K562 (cell line): ENCODE results near the gene DNAJB4.

Source experiments
- CREB5 ChIP-seq: fragments of 250-450 bp; sonication (Bioruptor Pico); IDR thresholded peaks from 2 replicates; pipeline ENCODE4 v1.5.0; 2020; ENCODE audit warnings: mild to moderate bottlenecking
- E2F1 ChIP-seq: sonication (generic); formaldehyde crosslinking; IDR thresholded peaks from 2 replicates; pipeline ENCODE4 v1.8.1; 2023; ENCODE audit warnings: mild to moderate bottlenecking, missing genetic modification reagents, moderate library complexity
- HDAC2 ChIP-seq: fragments of 450-650 bp; IDR thresholded peaks from 2 replicates; pipeline ENCODE4 v1.6.1; 2016; ENCODE audit warnings: mild to moderate bottlenecking
- RAD51 ChIP-seq: fragments of 450-650 bp; IDR thresholded peaks from 2 replicates; pipeline ENCODE4 v1.7.1; 2016; ENCODE audit warnings: low read depth, mild to moderate bottlenecking, borderline replicate concordance
- RNF2 ChIP-seq: sonication (generic); IDR thresholded peaks from 2 replicates; pipeline ENCODE4 v1.6.1; 2016
- ZBTB8A ChIP-seq: fragments of 450-650 bp; IDR thresholded peaks from 2 replicates; pipeline ENCODE4 v1.6.1; 2018; ENCODE audit warnings: mild to moderate bottlenecking, moderate library complexity; ENCODE audit not compliant: partially characterized antibody
- ZNF134 ChIP-seq: fragments of 250-450 bp; sonication (Bioruptor Pico); conservative IDR thresholded peaks from 2 replicates; pipeline ENCODE4 v1.4.0; 2020

GRCh38 chr1:78019024-78019423 lies 14.3 kb downstream of the DNAJB4 start:
- no peak for TF ChIP-seq ZNF134 (CRISPR knock-in tag)
- no peak for TF ChIP-seq HDAC2
- TF ChIP-seq RAD51: no peak
- no peak for TF ChIP-seq ZBTB8A
- no peak for TF ChIP-seq E2F1 (CRISPR knock-in tag)
- no peak for TF ChIP-seq RNF2
- TF ChIP-seq CREB5 (CRISPR knock-in tag): no peak
